WTC11 (cell line): ENCODE measurements around the gene KIRREL3.

Source experiments
- CREB1 ChIP-seq: sonication (generic); formaldehyde crosslinking; IDR thresholded peaks from 2 replicates; pipeline ENCODE4 v1.8.0; 2023; ENCODE audit warnings: mild to moderate bottlenecking, missing genetic modification reagents
- FOXP1 ChIP-seq: sonication (generic); formaldehyde crosslinking; IDR thresholded peaks from 2 replicates; pipeline ENCODE4 v1.8.0; 2022; ENCODE audit warnings: missing genetic modification reagents, mild to moderate bottlenecking, moderate library complexity, borderline replicate concordance
- TF ChIP-seq, protein P1 (sequence below): fragments of 200-600 bp; IDR thresholded peaks from 2 replicates; pipeline ENCODE4 v1.8.0; 2022; ENCODE audit warnings: antibody characterized with exemption

DNA sequence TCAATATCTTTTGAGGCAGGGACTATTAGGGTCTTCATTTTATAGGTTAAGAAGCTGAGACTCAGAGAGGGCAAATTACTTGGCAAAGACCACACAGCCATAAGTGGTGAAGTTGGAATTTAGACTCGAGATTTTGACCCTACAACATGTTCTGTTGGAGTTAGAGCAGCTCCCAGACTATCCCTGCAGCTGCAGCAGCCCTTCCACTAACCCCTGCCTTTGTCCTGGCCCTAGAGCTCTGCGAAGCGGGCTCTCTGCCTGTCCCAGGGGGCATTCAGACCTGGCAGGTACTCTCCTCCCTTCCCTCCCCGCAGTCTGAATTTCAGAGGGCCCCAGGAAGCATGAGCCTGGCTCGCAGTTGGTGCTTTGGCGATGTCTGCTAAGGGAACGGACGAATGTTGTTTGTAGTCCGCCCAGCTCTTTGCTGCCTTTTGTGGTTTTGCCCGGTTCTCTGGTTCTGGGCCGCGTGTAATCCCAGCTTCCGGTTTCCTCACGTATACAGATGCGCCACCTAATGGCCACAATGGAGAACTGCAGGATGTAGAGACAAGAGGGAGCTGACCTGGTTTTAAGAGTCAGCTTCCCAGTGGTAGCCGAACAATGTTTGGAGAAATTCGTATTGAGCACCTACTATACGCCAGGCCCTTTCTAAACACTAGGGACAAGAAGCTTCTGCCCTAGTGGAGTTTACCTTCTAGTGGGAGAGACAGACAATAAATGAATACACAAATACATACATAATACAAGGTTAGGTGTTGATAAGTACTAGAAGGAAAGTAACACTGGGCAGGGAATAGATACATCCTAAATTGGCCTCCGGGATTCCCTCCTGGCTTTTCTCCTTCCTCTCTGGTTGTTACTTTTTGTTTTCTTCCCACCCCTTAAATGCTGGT, 519.9 kb downstream of the KIRREL3 start:
- TF ChIP-seq FOXP1 (CRISPR knock-in tag) (no peak), CREB1 (no peak)
- TF ChIP-seq, protein P1, sequence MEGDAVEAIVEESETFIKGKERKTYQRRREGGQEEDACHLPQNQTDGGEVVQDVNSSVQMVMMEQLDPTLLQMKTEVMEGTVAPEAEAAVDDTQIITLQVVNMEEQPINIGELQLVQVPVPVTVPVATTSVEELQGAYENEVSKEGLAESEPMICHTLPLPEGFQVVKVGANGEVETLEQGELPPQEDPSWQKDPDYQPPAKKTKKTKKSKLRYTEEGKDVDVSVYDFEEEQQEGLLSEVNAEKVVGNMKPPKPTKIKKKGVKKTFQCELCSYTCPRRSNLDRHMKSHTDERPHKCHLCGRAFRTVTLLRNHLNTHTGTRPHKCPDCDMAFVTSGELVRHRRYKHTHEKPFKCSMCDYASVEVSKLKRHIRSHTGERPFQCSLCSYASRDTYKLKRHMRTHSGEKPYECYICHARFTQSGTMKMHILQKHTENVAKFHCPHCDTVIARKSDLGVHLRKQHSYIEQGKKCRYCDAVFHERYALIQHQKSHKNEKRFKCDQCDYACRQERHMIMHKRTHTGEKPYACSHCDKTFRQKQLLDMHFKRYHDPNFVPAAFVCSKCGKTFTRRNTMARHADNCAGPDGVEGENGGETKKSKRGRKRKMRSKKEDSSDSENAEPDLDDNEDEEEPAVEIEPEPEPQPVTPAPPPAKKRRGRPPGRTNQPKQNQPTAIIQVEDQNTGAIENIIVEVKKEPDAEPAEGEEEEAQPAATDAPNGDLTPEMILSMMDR, result peak; percentile 92
